GM18526 (cell line): Measurements from ENCODE around the gene SH3PXD2B.

Source experiments
- POLR2A ChIP-seq: IDR thresholded peaks from 3 replicates; pipeline ENCODE4 v1.6.1; 2011; ENCODE audit not compliant: insufficient read length; ENCODE audit errors: extremely low read depth

The SH3PXD2B gene

DNA sequence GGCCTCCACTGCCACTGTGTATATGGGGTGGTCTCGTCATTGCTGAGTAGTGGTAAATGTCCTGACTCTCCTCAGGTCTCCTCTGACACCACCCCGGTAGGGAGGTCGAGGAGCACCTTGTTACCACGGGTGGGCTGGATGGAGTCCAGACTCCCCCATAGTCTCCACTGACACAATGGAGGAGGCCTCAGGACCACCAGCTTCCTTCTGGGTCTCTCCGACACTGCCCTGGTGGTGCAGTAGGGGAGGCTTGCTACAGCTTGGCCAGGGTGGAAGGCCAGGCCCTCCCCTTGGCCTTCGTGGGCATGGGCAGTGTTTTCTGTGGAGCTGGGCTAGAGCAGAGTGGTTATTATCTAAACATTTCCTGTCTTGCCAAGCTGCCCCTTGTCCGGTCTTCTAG lies 15.4 kb upstream of the SH3PXD2B start:
- TF ChIP-seq POLR2A, result no peak

DNA sequence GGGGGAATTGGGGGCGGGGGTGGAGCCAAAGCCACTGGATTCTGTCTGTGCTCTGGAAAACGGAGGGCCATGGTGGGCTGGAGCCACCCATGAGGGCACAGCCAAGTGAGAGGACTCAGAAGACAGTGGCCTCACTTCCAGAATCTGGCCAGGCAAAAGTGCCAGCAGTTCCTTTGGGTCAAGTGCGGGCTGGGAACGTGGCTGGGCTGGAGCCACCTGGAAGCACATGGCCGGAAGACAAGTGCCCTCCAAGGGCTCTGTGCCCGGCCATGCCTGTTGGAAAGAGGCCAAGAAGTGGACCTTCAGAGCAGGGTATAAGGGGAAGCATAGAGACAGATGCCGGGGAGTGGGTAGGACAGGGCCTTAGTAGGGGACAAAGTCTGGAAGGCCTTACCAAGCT lies 11.7 kb upstream of the SH3PXD2B start:
- TF ChIP-seq POLR2A, result no peak

- no peak for TF ChIP-seq POLR2A
Observed at GRCh38 chr5:172463031-172463430, 8.7 kb upstream of the SH3PXD2B start.

GRCh38 chr5:172459783-172460165 lies 5.4 kb upstream of the SH3PXD2B start:
- TF ChIP-seq POLR2A, result no peak

- TF ChIP-seq POLR2A, result no peak
Observed at GRCh38 chr5:172458976-172459782, 4.9 kb upstream of the SH3PXD2B start.

DNA sequence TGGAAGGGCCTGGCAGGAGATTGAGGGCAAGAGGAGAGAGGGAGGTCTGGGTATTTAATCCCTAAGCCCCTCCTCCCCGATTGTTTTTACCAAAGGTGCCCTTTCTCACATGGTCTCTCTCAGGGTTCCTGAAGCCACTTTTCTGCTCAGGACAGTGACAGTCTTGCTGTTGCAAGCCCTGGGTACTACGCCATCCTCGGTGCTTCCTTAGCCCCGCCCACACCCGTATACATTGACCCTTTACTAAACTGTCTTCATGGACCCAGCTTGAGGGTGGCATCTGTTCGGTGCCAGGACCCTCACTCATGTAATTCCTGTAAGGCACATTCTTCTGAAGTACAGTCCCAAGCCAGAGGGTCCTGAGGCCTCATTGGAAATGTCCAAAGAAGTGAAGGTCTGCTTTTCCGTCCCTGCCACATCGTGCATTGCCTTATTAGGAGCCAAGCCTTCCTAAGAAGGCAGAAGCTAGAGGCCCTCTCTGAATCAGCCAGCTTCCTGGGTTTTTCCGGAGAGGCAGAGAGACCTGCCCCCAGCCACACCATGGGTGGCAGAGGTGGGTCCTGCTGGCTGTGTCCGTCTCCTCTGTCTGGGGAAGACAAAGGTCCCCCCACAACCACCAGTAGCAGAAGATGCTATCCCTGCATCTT lies 1.9 kb upstream of the SH3PXD2B start:
- no peak for TF ChIP-seq POLR2A

GRCh38 chr5:172455511-172456061 lies 1.3 kb upstream of the SH3PXD2B start:
- no peak for TF ChIP-seq POLR2A

- TF ChIP-seq POLR2A, result no peak
Observed at GRCh38 chr5:172455087-172455381, 709 bp upstream of the SH3PXD2B start.

DNA sequence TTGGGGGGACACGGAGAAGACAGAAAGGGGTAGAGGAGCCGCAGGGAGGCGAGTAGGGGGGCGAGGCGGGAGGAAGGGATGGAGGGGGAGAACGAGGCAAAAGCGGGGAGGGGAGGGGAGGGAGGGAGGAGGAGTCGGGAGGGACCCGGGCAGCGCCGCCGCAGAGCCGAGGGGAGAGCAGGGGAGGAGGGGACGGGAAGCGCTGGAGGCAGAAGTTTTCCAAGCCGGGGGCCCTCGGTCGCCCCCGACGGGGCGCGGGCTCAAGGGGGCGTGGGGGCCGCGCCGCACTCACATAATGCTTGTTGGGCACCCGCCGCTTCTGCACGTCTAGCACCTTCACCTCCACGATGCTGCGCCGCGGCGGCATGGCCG lies 353 bp downstream of the SH3PXD2B start:
- no peak for TF ChIP-seq POLR2A

- no peak for TF ChIP-seq POLR2A
Observed at GRCh38 chr5:172453206-172453985, 929 bp downstream of the SH3PXD2B start.

DNA sequence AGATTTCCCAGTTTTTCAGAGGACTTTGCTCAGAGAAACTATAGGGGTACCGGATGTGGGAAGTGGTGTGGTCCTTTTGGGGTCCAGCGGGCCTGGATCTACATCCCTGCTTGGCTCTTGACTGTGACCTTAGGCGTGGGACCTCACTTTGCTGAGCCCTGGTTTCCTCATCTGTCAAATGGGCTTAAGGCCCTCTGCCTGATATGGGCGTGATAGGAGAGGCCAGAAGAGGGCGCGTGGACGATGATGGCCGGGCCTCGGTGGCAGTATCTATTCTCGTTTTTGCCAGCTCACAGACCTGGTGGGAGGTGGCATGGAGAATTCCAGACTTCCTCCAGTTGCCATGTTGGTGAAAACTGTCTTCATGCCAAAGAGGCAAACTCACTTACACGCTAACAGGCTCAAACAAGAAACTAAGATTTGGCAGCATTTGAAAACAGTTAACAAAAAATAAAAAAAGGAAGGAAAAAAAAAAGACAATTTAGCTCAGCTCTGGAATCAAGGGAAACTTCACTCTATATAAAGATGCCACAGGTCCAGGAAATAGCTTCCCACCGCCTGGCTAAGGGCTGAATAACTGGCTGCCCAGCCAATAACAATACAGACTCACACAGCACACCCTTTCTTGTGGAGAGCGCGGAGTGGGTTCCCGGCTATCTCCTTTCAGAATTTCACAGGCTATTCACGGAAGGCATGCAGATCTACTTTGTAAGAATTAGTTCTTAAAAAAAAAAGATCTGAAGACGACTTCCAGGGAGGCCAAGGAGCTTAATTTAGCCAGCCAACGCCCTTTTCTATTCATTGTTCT lies 1.7 kb downstream of the SH3PXD2B start:
- no peak for TF ChIP-seq POLR2A

DNA sequence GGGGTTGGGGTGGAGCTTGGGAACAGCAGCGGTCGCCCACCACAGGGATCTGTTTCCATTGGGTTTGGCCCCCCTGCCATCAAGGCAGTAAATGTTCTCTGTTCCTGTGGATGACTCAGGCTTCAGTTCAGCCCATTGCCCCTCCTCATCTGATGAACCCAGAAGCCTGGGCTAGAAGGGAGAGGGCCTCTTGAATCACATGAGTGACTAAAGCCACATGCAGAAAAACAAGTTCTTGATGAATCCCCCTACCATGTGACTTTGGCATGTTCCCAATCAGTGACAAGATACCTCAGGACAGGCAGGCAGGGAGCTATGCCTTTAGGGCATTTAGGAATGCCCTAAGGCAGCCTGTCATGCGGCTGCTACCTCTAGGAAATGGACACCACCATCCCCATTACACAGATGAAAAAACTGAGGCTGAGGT lies 2.5 kb downstream of the SH3PXD2B start:
- no peak for TF ChIP-seq POLR2A

DNA sequence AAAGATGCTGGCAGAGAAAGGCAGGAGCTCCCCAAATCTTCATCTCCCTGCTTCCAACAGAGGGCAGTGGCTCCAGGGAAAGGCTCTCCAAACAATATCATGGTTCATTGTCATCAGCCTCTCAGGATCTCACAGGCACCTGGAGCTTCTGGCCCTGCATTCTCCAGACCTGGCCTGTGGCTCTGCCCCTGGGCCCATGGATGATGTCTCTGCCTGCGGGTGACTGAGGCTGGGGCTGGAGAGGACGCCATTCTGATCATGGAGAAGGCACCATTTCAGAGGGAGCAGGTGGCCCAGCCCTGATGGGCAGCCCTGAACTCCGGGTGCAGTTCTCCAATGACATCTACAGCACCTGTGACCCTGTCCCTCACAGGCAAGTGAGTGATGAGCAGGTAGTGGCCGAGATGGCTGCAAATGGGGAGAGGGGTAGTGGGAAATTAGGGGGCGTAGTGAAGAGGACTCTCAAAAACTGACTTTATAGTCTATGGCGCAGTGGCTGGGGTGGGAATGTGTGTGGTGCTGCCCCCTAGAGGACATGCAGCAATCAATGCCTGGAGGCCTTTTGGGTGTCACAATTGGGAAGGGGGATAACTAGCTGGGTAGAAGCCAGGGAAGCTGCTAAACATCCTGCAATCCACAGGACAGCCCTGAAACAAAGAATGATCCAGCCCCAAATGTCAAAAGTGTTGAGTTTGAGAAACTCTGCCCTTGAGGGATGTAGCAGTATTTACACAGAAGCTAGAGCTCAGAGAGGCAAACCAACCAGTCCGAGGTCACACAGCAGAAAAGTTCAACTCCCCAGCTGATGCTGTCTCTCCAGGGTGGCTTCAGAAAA lies 3.2 kb downstream of the SH3PXD2B start:
- TF ChIP-seq POLR2A, result no peak

DNA sequence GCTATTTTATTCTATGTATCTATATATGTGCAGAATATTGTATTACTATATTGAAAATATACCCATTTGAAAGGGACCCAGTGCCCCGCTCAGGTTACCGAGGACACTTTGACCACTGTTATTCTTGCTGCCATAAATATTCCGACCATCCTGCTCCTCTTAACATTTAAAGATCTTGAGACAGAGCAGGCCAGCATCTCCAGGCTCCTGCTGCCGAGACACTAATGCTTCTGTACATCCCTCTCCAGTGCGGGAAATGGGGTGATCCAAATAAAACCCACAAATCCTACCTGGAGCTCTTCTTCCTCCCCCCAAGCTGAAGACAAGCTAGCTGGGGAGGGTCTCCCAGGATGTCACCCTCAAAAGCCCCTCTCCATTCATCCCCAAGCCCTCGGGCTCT lies 3.9 kb downstream of the SH3PXD2B start:
- TF ChIP-seq POLR2A, result no peak
